ENCODE measurements around the gene KAZN. TPM values are rescaled to one million over a fixed set of nuclear protein-coding genes. Genes with fewer than 3 reads are reported as not detected.

KAZN gene
- total RNA-seq, 1 donor from 2014 or later = 7.9 TPM

DNA sequence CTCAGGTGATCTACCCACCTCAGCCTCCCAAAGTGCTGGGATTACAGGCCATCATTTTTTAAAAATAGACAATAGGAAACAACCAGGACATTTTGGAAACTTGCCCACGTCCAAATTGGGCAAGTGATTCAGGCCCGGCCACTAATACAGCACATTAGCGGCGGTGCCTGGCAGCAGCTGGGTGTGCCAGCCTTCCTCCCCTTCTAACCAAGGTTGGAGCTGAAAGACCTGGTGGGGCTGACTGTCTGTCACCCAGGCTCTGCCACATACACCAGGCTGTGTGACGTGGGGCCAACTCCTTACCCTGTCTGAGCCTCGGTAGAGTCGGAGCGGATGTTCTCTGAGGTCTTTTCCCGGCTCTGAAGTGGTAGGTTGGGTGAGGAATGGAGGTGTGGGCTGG, 525.4 kb downstream of the KAZN start:
- DNase-seq = no peak
- H3K4me1 Mint-ChIP-seq (ENCODE audit: low read depth, unreplicated experiment) = no peaks in the 10 kb centered on the region
- no peaks in the 10 kb centered on the region for H3K36me3 Mint-ChIP-seq (ENCODE audit: unreplicated experiment)
- H3K9me3 Mint-ChIP-seq (ENCODE audit: unreplicated experiment) = no peaks in the 10 kb centered on the region
- no peak overlapping the region for H3K27ac Mint-ChIP-seq (ENCODE audit: unreplicated experiment)
- no peak overlapping the region for H3K4me3 Mint-ChIP-seq (ENCODE audit: unreplicated experiment)
- H3K27me3 Mint-ChIP-seq (ENCODE audit: unreplicated experiment) = peaks cover 3% of the 10 kb centered on the region
- TF ChIP-seq, protein P1, sequence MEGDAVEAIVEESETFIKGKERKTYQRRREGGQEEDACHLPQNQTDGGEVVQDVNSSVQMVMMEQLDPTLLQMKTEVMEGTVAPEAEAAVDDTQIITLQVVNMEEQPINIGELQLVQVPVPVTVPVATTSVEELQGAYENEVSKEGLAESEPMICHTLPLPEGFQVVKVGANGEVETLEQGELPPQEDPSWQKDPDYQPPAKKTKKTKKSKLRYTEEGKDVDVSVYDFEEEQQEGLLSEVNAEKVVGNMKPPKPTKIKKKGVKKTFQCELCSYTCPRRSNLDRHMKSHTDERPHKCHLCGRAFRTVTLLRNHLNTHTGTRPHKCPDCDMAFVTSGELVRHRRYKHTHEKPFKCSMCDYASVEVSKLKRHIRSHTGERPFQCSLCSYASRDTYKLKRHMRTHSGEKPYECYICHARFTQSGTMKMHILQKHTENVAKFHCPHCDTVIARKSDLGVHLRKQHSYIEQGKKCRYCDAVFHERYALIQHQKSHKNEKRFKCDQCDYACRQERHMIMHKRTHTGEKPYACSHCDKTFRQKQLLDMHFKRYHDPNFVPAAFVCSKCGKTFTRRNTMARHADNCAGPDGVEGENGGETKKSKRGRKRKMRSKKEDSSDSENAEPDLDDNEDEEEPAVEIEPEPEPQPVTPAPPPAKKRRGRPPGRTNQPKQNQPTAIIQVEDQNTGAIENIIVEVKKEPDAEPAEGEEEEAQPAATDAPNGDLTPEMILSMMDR (IDR thresholded peaks at IDR 0.05; ENCODE audit: partially characterized antibody, unreplicated experiment) = no peak

DNA sequence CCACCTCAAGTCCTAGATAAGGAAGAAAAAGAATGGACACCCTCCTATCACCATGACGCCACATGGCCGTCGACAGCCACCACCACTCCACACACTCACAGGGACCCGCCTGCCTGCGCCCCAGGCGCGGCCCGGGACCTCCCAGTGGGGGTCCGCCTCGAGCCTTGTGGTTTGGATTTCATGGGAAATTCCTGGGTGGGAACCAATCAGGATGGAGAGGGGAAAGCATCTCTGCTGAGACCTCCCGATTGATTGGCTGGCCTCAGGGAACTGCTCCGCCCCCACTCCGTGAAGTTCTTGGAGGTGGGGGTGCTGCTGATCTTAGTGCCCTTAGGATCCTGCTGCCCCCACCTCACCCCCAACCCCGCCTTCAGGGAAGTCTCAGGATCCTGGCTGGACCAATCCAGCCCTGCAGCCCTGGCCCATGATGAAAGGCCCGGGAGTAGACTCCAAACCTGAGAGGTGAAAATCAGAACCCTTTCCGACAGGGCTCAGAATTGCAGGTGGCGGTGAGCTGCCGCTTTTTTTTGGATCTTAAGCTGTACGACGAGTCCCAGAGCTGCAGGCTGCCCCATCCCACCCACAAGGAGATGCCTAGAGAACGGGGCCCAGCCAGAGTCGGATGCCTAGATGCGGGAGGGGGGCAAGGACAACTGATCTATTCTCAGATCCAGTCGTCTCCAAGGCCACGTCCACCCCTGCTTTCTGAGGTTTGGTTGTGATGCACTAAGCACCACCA, 526.0 kb downstream of the KAZN start:
- Mint-ChIP-seq H3K27ac (ENCODE audit: unreplicated experiment) (no peak overlapping the region), H3K4me1 (ENCODE audit: low read depth, unreplicated experiment) (no peaks in the 10 kb centered on the region), H3K9me3 (ENCODE audit: unreplicated experiment) (no peaks in the 10 kb centered on the region), H3K27me3 (ENCODE audit: unreplicated experiment) (peaks cover 1% of the 10 kb centered on the region), H3K36me3 (ENCODE audit: unreplicated experiment) (peaks cover 3% of the 10 kb centered on the region), H3K4me3 (ENCODE audit: unreplicated experiment) (no peak overlapping the region)
- no peak for DNase-seq
- TF ChIP-seq, protein P1 (IDR thresholded peaks at IDR 0.05; ENCODE audit: partially characterized antibody, unreplicated experiment) = no peak

DNA sequence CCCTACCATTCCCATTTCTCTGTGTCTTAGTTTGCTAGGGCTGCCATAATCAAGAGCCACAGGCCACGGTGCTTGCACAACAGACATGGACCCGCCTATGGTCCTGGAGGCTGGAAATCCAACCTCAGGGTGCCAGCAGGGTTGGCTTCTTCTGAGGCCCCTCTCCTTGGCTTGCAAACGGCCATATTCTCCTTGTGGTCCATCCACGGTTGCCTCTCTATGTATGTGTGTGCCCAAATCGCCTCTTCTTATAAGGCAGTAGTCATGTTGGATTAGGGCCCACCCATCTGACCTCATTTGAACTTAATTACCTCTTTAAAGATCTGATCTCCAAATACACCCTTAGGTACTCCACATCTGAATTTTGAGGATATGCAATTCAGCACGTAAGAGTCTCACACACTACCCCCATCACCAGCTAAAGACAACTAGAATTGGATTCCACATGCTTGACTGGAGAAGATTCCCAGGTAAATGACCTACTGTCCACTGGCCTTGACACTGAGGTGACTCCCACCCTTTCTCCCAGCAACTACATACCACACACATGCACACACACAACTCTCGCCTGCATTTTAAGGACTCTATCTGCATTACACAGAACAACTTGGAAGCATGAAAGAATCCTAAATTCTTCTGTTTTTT, 526.7 kb downstream of the KAZN start:
- Mint-ChIP-seq H3K4me1 (ENCODE audit: low read depth, unreplicated experiment) (no peaks in the 10 kb centered on the region), H3K4me3 (ENCODE audit: unreplicated experiment) (no peak overlapping the region), H3K9me3 (ENCODE audit: unreplicated experiment) (no peaks in the 10 kb centered on the region), H3K27me3 (ENCODE audit: unreplicated experiment) (peaks cover 1% of the 10 kb centered on the region), H3K27ac (ENCODE audit: unreplicated experiment) (no peak overlapping the region), H3K36me3 (ENCODE audit: unreplicated experiment) (peaks cover 4% of the 10 kb centered on the region)
- no peak for DNase-seq
- TF ChIP-seq, protein P1 (IDR thresholded peaks at IDR 0.05; ENCODE audit: partially characterized antibody, unreplicated experiment) = no peak

DNA sequence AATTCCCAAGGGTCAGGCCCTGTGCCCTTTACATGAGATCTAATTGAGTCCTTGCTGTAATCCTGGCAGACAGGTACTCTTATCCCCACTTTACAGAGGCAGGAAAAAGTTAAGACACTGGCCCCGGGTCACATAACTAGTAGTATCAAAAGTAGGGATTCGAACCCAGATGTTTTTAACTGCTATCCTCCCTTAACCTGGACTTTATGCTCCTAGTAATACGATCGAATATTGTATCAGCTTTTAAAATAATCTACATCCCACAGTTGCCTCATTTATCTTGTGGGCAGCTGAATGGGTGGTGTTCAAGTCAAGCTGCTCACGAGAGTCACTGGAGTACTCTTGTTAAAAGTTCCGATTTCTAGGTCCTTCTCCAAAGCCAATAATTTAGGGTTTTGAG, 529.6 kb downstream of the KAZN start:
- no peak overlapping the region for H3K4me3 Mint-ChIP-seq (ENCODE audit: unreplicated experiment)
- H3K4me1 Mint-ChIP-seq (ENCODE audit: low read depth, unreplicated experiment) = no peaks in the 10 kb centered on the region
- TF ChIP-seq, protein P1 (IDR thresholded peaks at IDR 0.05; ENCODE audit: partially characterized antibody, unreplicated experiment) = no peak
- no peak for DNase-seq
- H3K27me3 Mint-ChIP-seq (ENCODE audit: unreplicated experiment) = peaks cover 1% of the 10 kb centered on the region
- H3K9me3 Mint-ChIP-seq (ENCODE audit: unreplicated experiment) = no peaks in the 10 kb centered on the region
- H3K27ac Mint-ChIP-seq (ENCODE audit: unreplicated experiment) = no peak overlapping the region
- H3K36me3 Mint-ChIP-seq (ENCODE audit: unreplicated experiment) = peaks cover 4% of the 10 kb centered on the region
